Stimulated activated CD4-positive, alpha-beta T cell treated with anti-CD3 and anti-CD28 coated beads, TNF-alpha, amount 100 ng/mL, for 1 hour (primary cell): Measurements from ENCODE around the gene ZNF214.
"Not testable (repeated sequence)": the region's sequence is repeated elsewhere in the genome, so short reads cannot be mapped to it uniquely, and the experiment has no call there.

Experiments
- DNase-seq, 3 donors: peaks; one replicate each; pipeline ENCODE4 v3.0.0-alpha.2; 2020; ENCODE audit warnings: low read depth in 3 of 3, low spot score in 1 of 3

Gene ZNF214

DNA sequence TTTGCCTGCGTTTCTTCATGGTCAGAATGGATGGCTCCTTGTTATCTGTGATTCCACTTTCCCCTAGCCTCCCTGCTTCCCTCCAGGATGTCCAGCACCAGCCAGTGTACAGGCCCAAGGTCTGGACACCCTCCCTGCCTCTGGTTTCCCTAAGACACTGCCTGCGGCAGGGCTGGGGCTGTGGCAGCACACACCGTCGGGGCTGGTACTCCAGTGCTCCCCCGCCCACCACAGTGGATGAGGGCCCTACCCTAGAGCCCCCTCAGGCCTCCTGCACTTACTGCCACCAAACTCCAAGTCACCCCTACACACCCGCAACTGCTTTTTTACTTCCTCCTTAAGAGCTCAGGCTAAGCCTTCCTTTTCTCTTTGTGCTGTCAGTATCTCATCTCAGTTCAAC lies 28.9 kb downstream of the ZNF214 start:
- no peak for DNase-seq

DNA sequence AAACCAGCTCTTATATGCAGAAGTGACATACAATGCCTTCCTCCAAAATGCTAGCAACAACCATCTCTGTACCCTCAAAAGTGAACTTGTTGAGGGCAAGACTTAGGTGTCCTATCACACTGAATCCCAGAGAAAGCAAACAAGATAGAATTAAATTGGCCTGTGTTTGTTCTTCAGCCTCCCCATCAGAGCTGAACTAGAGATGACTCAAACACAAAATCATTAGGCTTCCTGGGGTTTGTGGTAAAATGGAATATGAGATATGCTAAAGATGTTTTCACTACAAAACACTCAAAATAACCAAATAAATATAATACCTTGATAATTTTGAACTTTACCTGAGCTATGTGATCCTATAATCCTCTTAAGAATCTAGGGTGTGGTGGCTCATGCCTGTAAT lies 31.6 kb downstream of the ZNF214 start:
- DNase-seq: no peak

DNA sequence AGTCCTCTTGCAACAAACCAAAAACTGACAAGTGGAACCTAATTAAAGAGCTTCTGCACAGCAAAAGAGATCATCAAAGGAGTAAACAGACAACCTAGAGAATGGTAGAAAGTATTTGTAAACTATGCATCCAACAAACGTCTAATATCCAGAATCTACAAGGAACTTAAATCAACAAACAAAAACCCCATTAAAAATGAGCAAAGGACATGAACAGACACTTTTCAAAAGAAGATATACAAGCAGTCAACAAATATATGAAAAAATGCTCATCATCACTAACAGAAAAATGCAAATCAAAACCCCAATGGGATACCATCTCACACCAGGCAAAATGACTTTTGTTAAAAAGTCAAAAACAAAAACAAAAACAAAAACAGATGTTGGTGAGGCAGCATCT lies 33.7 kb downstream of the ZNF214 start:
- no peak for DNase-seq

DNA sequence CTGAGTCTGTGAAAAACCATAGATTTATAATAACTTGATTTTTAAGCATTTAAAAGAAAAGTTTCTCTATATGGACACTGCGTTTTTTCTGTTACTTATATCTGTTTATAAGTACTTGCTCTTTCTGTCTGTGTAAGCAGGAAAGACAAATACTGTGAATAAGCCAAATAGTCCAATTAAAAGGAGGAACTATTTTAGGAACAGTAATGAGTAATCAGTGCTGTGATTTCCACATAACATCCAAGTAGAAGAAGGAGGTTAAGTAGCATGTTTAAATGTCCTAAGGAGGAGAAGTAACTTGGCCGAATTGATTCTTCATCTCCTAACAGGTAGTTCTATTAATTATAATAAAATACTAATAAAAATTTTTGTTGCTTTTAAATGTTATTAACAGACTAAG lies 40.8 kb downstream of the ZNF214 start:
- DNase-seq: no peak

DNA sequence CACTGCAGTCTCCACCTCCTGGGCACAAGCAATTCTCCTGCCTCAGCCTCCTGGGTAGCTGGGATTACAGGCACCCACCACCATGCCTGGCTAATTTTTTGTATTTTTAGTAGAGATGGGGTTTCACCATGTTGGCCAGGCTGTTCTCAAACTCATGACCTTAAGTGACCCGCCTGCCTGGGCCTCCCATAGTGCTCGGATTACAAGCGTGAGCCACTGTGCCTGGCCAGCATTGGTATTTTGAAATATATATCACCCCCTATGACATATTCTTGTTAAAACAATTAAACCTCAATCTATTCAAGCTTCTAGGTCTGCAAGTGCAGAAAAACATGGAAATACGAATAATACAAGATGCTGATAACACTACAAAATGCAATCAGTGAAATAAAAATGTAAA lies 50.3 kb downstream of the ZNF214 start:
- DNase-seq: not testable (repeated sequence)

DNA sequence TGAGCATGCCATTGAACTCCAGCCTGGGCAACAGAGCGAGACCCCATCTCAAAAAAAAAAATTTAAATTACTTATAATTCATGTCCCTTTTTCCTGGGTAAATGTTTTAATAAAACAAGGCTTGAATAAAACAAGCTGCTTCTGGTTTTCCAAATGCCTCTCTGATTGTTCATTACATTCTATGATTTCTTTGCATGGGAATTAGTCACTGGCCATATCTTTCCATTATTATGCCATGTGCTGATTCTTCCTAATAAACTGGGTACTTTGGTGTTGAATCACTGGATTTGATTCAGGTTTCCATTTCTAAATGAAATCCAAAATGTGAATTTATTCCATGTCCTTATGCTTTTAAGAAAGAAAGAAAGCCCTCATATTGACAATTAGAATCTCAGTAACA lies 51.3 kb downstream of the ZNF214 start:
- DNase-seq: no peak

DNA sequence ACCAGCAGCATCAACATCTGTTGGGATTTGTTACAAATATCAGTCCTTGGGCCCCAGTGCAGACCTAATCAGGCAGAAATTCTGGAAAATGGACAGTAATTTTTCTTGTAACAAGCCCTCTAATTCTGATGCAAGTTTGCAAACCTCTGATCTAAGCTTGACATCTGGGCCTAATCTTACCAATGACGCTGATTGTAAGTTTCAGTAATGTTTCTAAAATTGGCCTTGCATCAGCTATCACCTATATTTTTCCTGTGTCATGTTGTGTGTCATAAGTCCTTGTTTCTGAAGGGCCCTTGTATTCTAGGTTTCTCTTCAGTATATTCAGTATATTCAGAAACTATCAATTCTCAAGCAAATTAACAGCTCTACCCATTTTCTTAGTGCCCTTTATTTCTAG lies 57.5 kb downstream of the ZNF214 start:
- DNase-seq: no peak

DNA sequence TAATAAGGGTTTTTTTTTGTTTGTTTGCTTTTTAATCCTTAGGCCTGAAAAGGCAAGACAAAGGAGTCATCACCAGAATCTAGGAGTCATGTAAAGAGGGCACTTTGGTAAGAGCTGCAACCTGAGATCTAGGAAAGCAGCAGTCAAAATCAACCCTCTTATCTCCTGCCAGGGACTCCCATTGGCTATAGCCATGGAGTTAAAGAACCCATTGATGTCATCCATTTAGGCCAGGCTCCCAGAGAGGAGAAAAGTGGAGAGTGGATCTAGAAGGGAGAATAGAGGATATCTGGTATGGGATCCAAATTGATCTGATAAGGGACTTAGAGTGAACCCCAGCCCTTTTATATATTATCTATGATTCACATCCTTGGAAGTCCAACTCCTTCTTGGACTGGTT lies 58.0 kb downstream of the ZNF214 start:
- no peak for DNase-seq

DNA sequence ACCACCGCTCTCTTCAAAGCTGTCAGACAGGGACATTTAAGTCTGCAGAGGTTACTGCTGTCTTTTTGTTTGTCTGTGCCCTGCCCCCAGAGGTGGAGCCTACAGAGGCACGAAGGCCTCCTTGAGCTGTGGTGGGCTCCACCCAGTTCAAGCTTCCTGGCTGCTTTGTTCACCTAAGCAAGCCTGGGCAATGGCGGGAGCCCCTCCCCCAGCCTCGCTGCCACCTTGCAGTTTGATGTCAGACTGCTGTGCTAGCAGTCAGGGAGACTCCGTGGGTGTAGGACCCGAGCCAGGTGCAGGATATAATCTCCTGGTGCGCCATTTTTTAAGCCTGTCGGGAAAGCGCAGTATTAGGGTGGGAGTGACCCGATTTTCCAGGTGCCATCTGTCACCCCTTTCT lies 65.9 kb downstream of the ZNF214 start:
- not testable (repeated sequence) for DNase-seq
